ENCODE results near the gene SAMD5. TPM values are rescaled to one million over a fixed set of nuclear protein-coding genes. Genes with fewer than 3 reads are reported as not detected.
"Not testable (repeated sequence)": the region's sequence is repeated elsewhere in the genome, so short reads cannot be mapped to it uniquely, and the experiment has no call there.

Gene SAMD5
- total and polyA plus RNA-seq, 2 donors (not counting 1 experiment from before 2014, with no cell fraction given): 4.0 to 5.9 TPM

DNA sequence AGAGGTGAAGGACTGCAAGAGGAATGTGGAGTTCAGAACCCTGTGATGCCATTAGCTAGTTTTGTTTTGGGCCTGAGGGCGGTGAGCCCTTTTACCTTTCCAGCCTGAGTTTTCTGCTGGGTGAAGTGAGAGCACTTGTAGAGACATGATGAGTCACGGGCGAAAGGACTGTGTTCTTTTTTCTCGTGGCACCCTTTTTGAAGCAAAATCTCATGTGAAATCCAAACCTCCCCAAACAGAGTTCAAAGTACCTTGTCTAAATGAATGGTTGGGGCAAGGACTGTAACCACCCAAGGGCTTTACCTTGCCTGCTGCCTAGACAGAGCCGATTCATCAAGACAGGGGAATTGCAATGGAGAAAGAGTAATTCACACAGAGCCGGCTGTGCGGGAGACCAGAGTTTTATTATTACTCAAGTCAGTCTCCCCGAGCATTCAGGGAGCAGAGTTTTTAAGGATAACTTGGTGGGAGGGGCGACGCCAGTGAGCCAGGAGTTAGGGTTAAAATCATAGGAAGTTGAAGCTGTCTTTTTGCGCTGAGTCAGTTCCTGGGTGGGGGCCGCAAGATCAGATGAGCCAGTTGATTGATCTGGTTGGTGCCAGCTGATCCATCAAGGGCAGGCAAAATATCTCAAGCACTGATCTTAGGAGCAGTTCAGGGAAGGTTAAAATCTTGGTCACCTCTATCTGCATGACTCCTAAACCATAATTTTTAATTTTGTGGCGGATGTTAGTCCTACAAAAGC is 25.8 kb downstream of the SAMD5 start:
- Histone ChIP-seq H3K79me2 (ENCODE audit: control insufficient read depth, insufficient read depth, low read length) (no peaks in the 10 kb centered on the region), H3K4me3 (replicated peaks in 1 of 4; ENCODE audit: control extremely low read depth in 1 of 4, insufficient read depth in 1 of 4, low read depth in 3 of 4, low read length in 4 of 4) (no peak overlapping the region)

DNA sequence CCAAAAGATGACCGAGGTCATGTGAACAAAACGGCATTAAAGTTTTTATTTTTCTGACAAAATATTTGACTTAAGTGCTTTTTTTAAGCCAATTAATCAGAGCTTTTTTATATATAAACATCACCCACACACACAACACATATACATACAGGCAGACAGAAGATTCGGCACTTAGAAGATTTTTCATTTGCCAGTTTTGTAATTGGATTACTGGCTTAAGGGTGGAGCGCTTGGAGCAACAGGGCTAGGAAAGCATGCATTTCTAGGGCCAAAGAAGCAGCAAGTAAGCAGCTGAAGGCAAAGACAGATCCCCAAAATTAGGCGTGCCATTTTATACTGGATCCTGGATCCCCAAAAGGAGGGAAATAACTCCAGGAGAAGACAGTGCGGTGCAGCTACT is 30.3 kb downstream of the SAMD5 start:
- Histone ChIP-seq H4K20me1 (ENCODE audit: control insufficient read depth, extremely low read depth, insufficient read depth, low read length) (no peaks in the 10 kb centered on the region), H3K4me2 (ENCODE audit: extremely low read depth, insufficient read depth, low read length) (no peak overlapping the region), H3K4me3 (replicated peaks in 1 of 4; ENCODE audit: control extremely low read depth in 1 of 4, insufficient read depth in 1 of 4, low read depth in 3 of 4, low read length in 4 of 4) (no peak overlapping the region), H3K36me3 (ENCODE audit: control insufficient read depth, insufficient read depth, low read length) (no peaks in the 10 kb centered on the region), H3K27me3 (ENCODE audit: control insufficient read depth, insufficient read depth, low read length) (no peaks in the 10 kb centered on the region), H3K9me3 (ENCODE audit: control insufficient read depth, insufficient read depth, low read depth, low read length) (no peaks in the 10 kb centered on the region), H2AFZ (ENCODE audit: low read length) (no peak overlapping the region), H3K4me1 (ENCODE audit: control insufficient read depth, extremely low read depth, insufficient read depth, low read length) (no peaks in the 10 kb centered on the region), H3K27ac (ENCODE audit: insufficient read depth, low read length) (no peak overlapping the region), H3K9ac (ENCODE audit: insufficient read depth, low read length) (no peak overlapping the region), H3K79me2 (ENCODE audit: control insufficient read depth, insufficient read depth, low read length) (no peaks in the 10 kb centered on the region)
- DNase-seq (ENCODE audit: low read depth in 2 of 2): no peak
- no peak for TF ChIP-seq EZH2 (IDR thresholded peaks at IDR 0.05; ENCODE audit: low read length, missing control alignments)
- TF ChIP-seq, protein P1, sequence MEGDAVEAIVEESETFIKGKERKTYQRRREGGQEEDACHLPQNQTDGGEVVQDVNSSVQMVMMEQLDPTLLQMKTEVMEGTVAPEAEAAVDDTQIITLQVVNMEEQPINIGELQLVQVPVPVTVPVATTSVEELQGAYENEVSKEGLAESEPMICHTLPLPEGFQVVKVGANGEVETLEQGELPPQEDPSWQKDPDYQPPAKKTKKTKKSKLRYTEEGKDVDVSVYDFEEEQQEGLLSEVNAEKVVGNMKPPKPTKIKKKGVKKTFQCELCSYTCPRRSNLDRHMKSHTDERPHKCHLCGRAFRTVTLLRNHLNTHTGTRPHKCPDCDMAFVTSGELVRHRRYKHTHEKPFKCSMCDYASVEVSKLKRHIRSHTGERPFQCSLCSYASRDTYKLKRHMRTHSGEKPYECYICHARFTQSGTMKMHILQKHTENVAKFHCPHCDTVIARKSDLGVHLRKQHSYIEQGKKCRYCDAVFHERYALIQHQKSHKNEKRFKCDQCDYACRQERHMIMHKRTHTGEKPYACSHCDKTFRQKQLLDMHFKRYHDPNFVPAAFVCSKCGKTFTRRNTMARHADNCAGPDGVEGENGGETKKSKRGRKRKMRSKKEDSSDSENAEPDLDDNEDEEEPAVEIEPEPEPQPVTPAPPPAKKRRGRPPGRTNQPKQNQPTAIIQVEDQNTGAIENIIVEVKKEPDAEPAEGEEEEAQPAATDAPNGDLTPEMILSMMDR (conservative IDR thresholded peaks at IDR 0.05 in 1 of 2, IDR thresholded peaks at IDR 0.05 in 1 of 2; ENCODE audit: low read depth in 1 of 2, low read length in 2 of 2): no peak

More for the DNA sequence above, 25.8 kb downstream of the SAMD5 start:
- Histone ChIP-seq H3K4me1 (ENCODE audit: control insufficient read depth, extremely low read depth, insufficient read depth, low read length) (no peaks in the 10 kb centered on the region), H3K27ac (ENCODE audit: insufficient read depth, low read length) (no peak overlapping the region), H4K20me1 (ENCODE audit: control insufficient read depth, extremely low read depth, insufficient read depth, low read length) (no peaks in the 10 kb centered on the region), H2AFZ (ENCODE audit: low read length) (no peak overlapping the region), H3K9me3 (ENCODE audit: control insufficient read depth, insufficient read depth, low read depth, low read length) (no peaks in the 10 kb centered on the region), H3K27me3 (ENCODE audit: control insufficient read depth, insufficient read depth, low read length) (no peaks in the 10 kb centered on the region), H3K36me3 (ENCODE audit: control insufficient read depth, insufficient read depth, low read length) (no peaks in the 10 kb centered on the region), H3K9ac (ENCODE audit: insufficient read depth, low read length) (no peak overlapping the region), H3K4me2 (ENCODE audit: extremely low read depth, insufficient read depth, low read length) (no peak overlapping the region)
- no peak for DNase-seq (ENCODE audit: low read depth in 2 of 2)
- TF ChIP-seq EZH2 (IDR thresholded peaks at IDR 0.05; ENCODE audit: low read length, missing control alignments): no peak
- TF ChIP-seq, protein P1 (conservative IDR thresholded peaks at IDR 0.05 in 1 of 2, IDR thresholded peaks at IDR 0.05 in 1 of 2; ENCODE audit: low read depth in 1 of 2, low read length in 2 of 2): no peak

DNA sequence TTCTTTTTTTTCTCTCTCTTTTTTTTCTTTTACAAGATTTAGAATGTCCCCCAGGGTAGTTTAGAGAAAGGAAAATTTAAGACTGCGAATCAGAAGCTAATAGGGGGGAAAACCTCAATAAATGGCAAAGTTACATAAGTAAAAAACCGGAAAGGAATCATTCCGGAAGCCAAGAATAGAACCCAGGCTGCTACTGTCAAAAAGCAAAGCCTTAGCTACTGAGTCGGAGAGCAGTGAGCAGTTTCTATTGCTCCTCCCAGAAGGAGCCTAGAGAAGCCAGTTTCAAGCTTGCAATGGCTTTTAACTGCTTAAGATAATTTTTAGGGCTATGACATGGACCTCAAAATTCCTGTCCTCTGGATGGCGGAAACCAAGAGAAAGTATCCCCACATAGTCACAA is 31.6 kb downstream of the SAMD5 start:
- H3K27ac ChIP-seq (ENCODE audit: insufficient read depth, low read length): no peak overlapping the region
- no peak overlapping the region for H2AFZ ChIP-seq (ENCODE audit: low read length)
- H3K4me1 ChIP-seq (ENCODE audit: control insufficient read depth, extremely low read depth, insufficient read depth, low read length): no peaks in the 10 kb centered on the region
- no peak overlapping the region for H3K4me3 ChIP-seq (replicated peaks in 1 of 4; ENCODE audit: control extremely low read depth in 1 of 4, insufficient read depth in 1 of 4, low read depth in 3 of 4, low read length in 4 of 4)
- no peaks in the 10 kb centered on the region for H3K79me2 ChIP-seq (ENCODE audit: control insufficient read depth, insufficient read depth, low read length)
- no peak for DNase-seq (ENCODE audit: low read depth in 2 of 2)
- no peaks in the 10 kb centered on the region for H3K36me3 ChIP-seq (ENCODE audit: control insufficient read depth, insufficient read depth, low read length)
- TF ChIP-seq, protein P1 (conservative IDR thresholded peaks at IDR 0.05 in 1 of 2, IDR thresholded peaks at IDR 0.05 in 1 of 2; ENCODE audit: low read depth in 1 of 2, low read length in 2 of 2): no peak
- TF ChIP-seq EZH2 (IDR thresholded peaks at IDR 0.05; ENCODE audit: low read length, missing control alignments): no peak
- H3K4me2 ChIP-seq (ENCODE audit: extremely low read depth, insufficient read depth, low read length): no peak overlapping the region
- H3K9me3 ChIP-seq (ENCODE audit: control insufficient read depth, insufficient read depth, low read depth, low read length): no peaks in the 10 kb centered on the region
- H3K27me3 ChIP-seq (ENCODE audit: control insufficient read depth, insufficient read depth, low read length): no peaks in the 10 kb centered on the region
- no peaks in the 10 kb centered on the region for H4K20me1 ChIP-seq (ENCODE audit: control insufficient read depth, extremely low read depth, insufficient read depth, low read length)
- no peak overlapping the region for H3K9ac ChIP-seq (ENCODE audit: insufficient read depth, low read length)

DNA sequence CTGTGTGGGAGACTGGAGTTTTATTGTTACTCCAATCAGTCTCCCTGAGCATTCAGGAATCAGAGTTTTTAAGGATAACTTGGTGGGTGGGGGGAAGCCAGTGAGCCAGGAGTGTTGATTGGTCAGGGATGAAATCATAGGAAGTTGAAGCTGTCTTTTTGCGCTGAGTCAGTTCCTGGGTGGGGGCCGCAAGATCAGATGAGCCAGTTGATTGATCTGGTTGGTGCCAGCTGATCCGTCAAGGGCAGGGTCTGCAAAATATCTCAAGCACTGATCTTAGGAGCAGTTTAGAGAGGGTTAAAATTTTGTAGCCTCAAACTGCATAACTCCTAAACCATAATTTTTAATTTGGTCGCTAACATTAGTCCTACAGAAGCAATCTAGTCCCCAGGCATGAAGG is 33.9 kb downstream of the SAMD5 start:
- not testable (repeated sequence) for H3K4me2 ChIP-seq (ENCODE audit: extremely low read depth, insufficient read depth, low read length); H3K9me3 ChIP-seq (ENCODE audit: control insufficient read depth, insufficient read depth, low read depth, low read length); H3K9ac ChIP-seq (ENCODE audit: insufficient read depth, low read length); H3K4me3 ChIP-seq (replicated peaks in 1 of 4; ENCODE audit: control extremely low read depth in 1 of 4, insufficient read depth in 1 of 4, low read depth in 3 of 4, low read length in 4 of 4); DNase-seq (ENCODE audit: low read depth in 2 of 2); H3K79me2 ChIP-seq (ENCODE audit: control insufficient read depth, insufficient read depth, low read length); H2AFZ ChIP-seq (ENCODE audit: low read length); H3K36me3 ChIP-seq (ENCODE audit: control insufficient read depth, insufficient read depth, low read length); H3K27ac ChIP-seq (ENCODE audit: insufficient read depth, low read length); H3K4me1 ChIP-seq (ENCODE audit: control insufficient read depth, extremely low read depth, insufficient read depth, low read length); H3K27me3 ChIP-seq (ENCODE audit: control insufficient read depth, insufficient read depth, low read length); H4K20me1 ChIP-seq (ENCODE audit: control insufficient read depth, extremely low read depth, insufficient read depth, low read length)
